DMS53 treated with DMSO at 0.1 percent for 48 hours (cell line): ENCODE measurements around the gene BTBD16.

Experiments used
- DNase-seq: peaks from one replicate; lab custom pipeline; 2025; ENCODE audit not compliant: unreplicated experiment; lab: John Stamatoyannopoulos, UW

Gene BTBD16

GRCh38 chr10:122308417-122309141 lies 37.5 kb downstream of the BTBD16 start:
- DNase-seq: no peak

DNA sequence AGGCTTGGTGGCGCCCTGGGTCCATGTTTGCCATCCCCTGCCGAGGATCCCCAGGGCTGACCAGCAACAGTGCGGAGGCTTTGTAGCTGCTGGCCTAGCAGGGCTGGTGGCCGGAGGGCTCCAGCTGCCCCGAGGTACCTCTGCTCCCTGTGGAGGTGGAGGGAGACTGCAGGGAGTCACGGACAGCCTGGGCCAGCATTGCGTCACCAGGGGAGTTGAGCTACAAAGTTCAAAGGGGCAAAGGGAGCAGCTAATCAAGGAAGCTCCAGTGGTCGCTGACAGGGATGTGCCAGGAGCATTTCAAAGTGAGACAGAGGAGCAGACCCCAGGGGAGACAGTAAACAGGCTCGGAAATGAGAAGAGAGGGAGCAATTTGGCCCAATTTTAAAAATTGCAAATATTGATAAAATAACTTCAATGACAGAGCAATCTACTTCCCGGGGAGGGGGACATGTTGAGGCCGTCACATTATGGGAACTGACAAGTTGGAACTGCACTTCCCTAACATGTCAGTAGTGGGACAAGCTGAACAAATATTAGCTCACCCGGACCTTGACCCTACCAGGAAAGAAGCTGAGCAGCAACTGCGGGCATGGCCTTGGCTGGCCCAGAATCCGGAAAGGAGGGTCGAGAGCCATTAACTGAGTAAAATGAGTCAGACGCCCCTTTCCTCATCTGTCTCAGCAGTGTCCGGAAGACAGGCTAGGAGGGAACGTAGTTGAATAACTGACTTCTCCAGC lies 39.4 kb downstream of the BTBD16 start:
- DNase-seq: peak; percentile 90

GRCh38 chr10:122311051-122311410 lies 39.9 kb downstream of the BTBD16 start:
- DNase-seq: no peak

- DNase-seq: no peak
Measured at GRCh38 chr10:122311716-122312115, 40.6 kb downstream of the BTBD16 start.

- DNase-seq: peak; percentile 91
Measured at GRCh38 chr10:122316224-122316884, 45.3 kb downstream of the BTBD16 start.

DNA sequence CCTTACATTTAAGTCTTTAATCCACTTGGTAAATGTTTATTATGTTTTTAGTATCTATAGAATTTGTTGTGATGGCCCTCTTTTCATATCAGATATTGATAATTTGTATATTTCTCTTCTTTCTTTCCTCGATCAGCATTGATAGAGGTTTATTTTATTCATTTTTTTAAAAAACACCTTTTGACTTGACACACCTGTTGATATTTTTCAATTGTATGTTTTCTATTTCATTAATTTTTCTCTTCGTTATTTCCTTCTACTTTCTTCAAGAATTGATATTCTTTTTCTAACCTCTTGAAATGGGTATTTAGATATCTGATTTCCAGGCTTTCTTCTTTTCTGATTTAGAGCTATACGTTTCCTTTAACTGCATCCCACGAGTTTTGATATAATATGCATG lies 50.9 kb downstream of the BTBD16 start:
- DNase-seq: no peak

- DNase-seq: peak; percentile 11
Measured at GRCh38 chr10:122323189-122323588, 52.1 kb downstream of the BTBD16 start.

GRCh38 chr10:122323941-122324675 lies 53.0 kb downstream of the BTBD16 start:
- no peak for DNase-seq

- no peak for DNase-seq
Measured at GRCh38 chr10:122325235-122325634, 54.1 kb downstream of the BTBD16 start.

DNA sequence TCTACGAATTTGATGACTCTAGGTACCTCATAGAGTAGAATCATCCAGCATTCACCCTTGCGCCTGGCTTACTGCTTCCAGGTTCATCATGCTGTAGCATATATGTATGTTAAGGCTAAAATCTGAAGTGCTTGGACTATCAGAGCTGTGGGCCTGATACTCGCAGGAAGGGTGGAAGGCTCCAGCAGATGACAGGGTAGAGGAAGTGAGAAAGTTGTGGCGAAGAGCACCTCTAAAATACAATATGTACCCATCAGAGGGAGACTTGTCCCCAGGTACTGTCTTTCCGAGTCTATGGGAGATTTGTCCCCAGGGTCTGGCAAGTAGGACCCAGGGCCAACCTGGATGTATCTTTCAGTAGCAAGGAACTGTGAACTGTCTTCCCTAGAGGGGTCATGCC lies 55.3 kb downstream of the BTBD16 start:
- no peak for DNase-seq

DNA sequence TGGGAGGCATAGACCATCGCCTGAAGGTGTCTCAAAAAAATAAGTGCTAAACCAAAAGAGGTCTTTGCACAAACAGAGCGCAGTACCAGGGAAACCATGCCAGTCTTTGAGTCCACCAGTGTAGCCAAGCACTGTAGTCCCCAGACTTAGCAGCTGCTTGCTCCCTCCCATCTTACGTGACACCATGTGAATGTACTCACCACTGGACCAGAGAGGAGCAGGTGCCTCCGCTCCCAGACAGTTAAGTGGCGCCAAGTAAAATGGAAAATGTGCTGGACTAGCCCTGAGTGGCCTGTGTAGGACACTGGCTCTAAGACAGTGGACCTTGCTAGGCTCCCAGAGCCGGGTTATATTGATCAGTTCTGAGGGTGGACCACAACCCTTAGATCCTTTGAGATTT lies 55.7 kb downstream of the BTBD16 start:
- peak; percentile 37 for DNase-seq

- no peak for DNase-seq
Measured at GRCh38 chr10:122327237-122328206, 56.4 kb downstream of the BTBD16 start.

- DNase-seq: no peak
Measured at GRCh38 chr10:122328676-122329075, 57.6 kb downstream of the BTBD16 start.

DNA sequence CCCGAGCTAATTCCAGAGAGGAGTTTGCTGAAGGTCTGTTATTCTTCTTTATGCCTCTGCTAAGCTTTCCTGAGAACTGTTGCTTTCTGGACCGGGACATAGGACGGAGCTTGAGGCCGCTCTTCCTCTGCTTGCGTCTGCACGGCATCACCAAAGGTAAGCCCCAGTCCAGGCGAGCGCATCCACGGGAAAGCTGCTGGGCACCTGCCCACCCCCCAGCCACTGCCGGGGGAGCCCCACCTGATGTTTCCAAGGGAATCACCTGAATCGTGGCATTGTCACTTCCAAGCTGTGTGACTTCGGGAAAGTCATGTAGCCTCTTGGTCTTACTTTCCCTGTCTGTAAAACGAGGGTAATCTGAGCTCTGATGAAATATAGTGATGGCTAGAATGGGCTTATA lies 58.3 kb downstream of the BTBD16 start:
- DNase-seq: no peak

GRCh38 chr10:122331100-122331499 lies 60.0 kb downstream of the BTBD16 start:
- DNase-seq: no peak

GRCh38 chr10:122331615-122332446 lies 60.7 kb downstream of the BTBD16 start:
- DNase-seq: peak; percentile 91

GRCh38 chr10:122333037-122333436 lies 61.9 kb downstream of the BTBD16 start:
- DNase-seq: peak; percentile 54

DNA sequence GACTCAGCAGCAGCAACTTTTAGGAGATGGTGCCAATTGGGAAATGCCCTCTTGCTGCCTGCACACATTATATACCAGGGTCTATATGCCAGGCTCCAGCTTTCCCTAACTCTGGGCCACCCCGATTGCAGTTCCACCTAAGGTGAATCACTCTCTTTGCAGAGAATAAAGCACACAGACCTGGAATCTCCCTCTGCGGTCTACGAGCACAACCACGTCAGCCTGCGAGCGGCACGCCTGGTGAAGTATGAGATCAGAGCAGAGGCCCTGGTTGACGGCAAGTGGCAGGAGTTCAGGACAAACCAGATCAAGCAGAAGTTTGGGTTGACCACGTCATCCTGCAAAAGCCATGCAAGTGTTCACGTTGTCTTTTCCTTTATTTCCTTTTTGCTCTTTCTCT lies 65.2 kb downstream of the BTBD16 start:
- DNase-seq: no peak

DNA sequence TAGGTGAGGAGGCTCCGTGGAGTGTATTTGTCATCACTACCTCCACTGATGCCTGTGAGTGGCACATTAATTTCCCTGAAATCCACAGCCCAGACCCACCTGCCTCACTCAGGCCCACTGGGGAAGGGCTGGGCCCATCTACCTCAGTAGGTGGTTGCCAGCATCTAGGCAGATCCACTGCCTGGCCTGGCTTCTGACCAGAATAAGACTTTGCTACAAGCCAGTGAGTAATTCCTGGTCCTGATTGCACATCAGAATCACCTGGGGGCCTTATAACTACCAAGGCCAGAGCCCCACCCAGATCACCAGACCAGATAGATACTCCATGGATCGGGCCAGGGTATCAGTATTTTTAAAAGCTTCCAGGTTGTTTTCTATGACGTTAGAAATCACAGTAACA lies 65.9 kb downstream of the BTBD16 start:
- no peak for DNase-seq
